Muscle of leg (tissue), 11 donors: Measurements from ENCODE around the gene GUCY2F. TPM values are rescaled to one million over a fixed set of nuclear protein-coding genes. Genes with fewer than 3 reads are reported as not detected.

ENCODE experiments used
- DNase-seq: peaks from one replicate; pipeline ENCODE4 v3.0.0; 2013
- H3K27ac ChIP-seq: one replicate; pipeline ENCODE4 v1.5.1; 2013; ENCODE audit warnings: mild to moderate bottlenecking, low read length, control low read depth
- H3K27me3 ChIP-seq: one replicate; pipeline ENCODE4 v1.6.1; 2013; ENCODE audit warnings: low read length; ENCODE audit not compliant: control insufficient read depth, insufficient read depth
- H3K36me3 ChIP-seq: one replicate; pipeline ENCODE4 v1.6.1; 2013; ENCODE audit warnings: low read length; ENCODE audit not compliant: control insufficient read depth, insufficient read depth
- H3K4me1 ChIP-seq: one replicate; pipeline ENCODE4 v1.6.1; 2013; ENCODE audit warnings: low read length; ENCODE audit not compliant: control insufficient read depth, insufficient read depth
- H3K4me3 ChIP-seq: one replicate; pipeline ENCODE4 v1.5.1; 2013; ENCODE audit warnings: low read length, control low read depth
- H3K9me3 ChIP-seq: replicated peaks from 2 replicates; pipeline ENCODE4 v1.6.1; 2013; ENCODE audit warnings: low read depth, low read length; ENCODE audit not compliant: control insufficient read depth
- WGBS: methylation state at CpG from one replicate; pipeline ENCODE4 v1.1.5; 2013; ENCODE audit warnings: missing lambda C conversion rate; ENCODE audit not compliant: insufficient coverage; 5-methylcytosine and 5-hydroxymethylcytosine counted together
- polyA plus RNA-seq, 8 donors: library from polyadenylated mRNA; unstranded; fragments of 120-200 nt; gene quantifications; one replicate each; pipeline versions ENCODE4 v1.2.1 to v1.2.3, GENCODE V29; 2013; ENCODE audit warnings: inconsistent platforms in 1 of 8, low replicate concordance in 1 of 8; ENCODE audit not compliant: insufficient read length in 8 of 8, insufficient read depth in 1 of 8
- total RNA-seq: library from RNA; stranded (reverse); fragments of 120-200 nt; gene quantifications from one replicate; pipeline ENCODE4 v1.2.4, GENCODE V29; 2013

GUCY2F gene
- total and polyA plus RNA-seq, 9 donors = not detected

DNA sequence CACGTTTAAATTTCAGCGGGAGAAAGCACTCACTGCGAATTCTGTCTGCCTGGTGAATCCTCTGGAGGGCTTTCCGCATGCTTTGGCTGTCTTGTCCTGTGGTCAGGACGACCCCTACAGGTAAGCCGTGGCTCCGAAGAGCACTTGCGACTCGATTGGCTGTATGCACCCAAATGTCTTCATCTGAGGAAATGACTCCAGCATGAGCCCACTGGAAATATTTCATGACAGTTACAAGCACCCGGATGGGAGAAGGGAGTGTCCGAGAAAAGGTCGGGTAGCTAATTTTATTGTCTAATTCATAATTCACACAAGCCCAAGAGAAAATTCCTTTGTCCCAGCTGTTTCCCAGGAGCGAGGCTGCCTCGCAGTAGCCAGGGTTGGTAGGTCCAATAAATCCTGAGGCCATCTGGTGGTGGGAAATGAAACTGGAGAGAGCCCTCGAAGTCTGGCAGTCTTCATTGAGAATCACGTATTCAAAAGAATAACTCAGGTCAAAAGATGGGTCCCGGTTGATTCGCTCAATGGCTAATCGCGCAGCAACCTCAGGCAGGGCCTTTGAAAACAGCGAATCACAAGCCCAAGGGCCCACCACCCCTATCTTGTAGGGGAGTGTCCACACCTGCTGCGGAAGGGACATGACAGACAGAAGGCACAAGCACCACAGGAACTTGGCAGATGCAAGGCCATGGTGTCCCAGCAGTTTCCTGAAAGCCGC, 6.6 kb downstream of the GUCY2F start:
- Histone ChIP-seq H3K27ac (no peak overlapping the region), H3K36me3 (no peaks in the 10 kb centered on the region), H3K4me3 (no peak overlapping the region), H3K27me3 (peaks cover 25% of the 10 kb centered on the region), H3K9me3 (no peaks in the 10 kb centered on the region), H3K4me1 (no peaks in the 10 kb centered on the region)
- WGBS = 31% methylated on average over 12 of the region's 23 CpGs
- DNase-seq = peak; percentile 65

DNA sequence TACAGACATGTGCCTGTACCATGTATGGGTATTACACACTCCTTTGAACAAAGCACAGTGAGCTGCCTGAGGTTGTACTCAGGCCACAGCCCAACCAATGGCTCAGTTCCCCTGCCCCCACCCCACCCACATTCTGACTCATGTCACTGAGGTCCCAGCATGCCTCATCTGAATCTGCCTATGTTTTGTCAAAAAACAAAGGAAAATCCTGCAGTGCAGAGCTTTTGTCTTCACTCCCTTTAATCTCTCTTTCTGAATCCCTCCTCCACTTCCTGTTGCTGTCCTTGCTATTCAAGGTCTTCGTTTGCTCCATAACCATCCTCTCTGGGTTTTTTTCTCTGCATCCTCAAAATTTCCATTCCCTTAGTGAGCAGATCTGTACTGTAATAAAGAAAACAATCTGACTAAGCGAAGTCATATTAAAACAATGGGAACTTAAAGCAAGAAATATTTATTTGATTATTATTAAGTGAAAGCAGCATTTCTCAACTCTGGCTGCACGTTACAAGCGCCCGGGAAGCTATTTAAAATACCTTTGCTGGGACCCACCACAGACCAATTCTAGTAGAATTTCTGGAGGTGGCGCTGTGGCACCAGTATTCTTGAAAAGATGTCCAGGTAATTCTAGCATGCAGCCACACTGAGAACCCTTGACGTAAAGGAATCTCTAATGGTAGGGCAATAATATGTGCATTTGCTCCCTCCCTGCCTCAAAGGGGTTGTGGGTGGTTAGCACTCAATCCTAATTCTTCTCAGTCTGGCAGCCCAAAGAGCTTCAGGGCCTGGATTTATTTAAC, 8.7 kb downstream of the GUCY2F start:
- H3K9me3 ChIP-seq = no peaks in the 10 kb centered on the region
- H3K27me3 ChIP-seq = peaks cover 30% of the 10 kb centered on the region
- WGBS = no CpG with 5 or more reads among the region's 7 CpGs
- H3K4me3 ChIP-seq = no peak overlapping the region
- H3K36me3 ChIP-seq = no peaks in the 10 kb centered on the region
- DNase-seq = no peak
- H3K27ac ChIP-seq = no peak overlapping the region
- H3K4me1 ChIP-seq = no peaks in the 10 kb centered on the region

DNA sequence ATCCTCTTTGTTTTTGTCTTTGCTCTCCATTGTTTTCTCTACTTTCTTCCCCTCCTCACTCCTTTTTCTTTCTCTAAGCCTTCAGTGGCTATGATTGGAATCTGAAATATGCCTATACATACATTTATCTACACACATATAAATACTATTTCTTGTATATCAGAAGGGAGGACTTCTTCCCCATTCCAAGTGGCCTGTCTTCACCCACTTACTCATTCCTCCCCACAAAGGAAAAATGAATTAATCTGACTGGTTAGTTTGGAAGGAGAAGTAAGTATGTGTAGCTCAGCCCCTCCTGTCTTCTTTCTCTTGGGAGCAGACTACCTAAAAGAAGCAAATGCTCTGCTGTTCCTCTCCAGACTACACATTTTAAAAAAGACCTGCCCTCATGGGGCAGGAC, 17.7 kb downstream of the GUCY2F start:
- H3K9me3 ChIP-seq = no peaks in the 10 kb centered on the region
- H3K4me1 ChIP-seq = no peaks in the 10 kb centered on the region
- H3K27me3 ChIP-seq = peaks cover 5% of the 10 kb centered on the region
- H3K36me3 ChIP-seq = no peaks in the 10 kb centered on the region
- no peak for DNase-seq
- no peak overlapping the region for H3K4me3 ChIP-seq
- H3K27ac ChIP-seq = no peak overlapping the region

DNA sequence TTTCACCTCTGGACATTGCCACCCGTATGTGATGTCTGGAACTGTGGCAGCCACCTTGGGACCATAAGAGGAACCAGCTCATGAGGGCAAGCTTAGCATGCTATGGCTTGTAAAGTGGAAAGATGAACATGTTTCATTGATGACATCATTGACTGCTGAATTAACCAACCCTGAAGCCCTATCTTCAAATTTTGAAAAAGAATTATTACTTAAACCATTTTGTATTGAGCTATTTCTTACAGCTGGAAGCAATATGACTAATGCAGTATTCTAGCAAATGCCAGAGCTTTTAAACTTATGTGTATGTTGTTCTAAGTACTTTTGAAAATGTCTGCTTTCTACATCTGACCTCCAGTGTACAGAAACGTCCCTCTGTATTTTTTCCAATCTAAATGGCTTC, 18.1 kb downstream of the GUCY2F start:
- Histone ChIP-seq H3K36me3 (no peaks in the 10 kb centered on the region), H3K4me3 (no peak overlapping the region), H3K4me1 (no peaks in the 10 kb centered on the region), H3K27me3 (peaks cover 5% of the 10 kb centered on the region), H3K9me3 (no peaks in the 10 kb centered on the region), H3K27ac (no peak overlapping the region)
- DNase-seq = no peak
- WGBS = no CpG with 5 or more reads among the region's 2 CpGs

DNA sequence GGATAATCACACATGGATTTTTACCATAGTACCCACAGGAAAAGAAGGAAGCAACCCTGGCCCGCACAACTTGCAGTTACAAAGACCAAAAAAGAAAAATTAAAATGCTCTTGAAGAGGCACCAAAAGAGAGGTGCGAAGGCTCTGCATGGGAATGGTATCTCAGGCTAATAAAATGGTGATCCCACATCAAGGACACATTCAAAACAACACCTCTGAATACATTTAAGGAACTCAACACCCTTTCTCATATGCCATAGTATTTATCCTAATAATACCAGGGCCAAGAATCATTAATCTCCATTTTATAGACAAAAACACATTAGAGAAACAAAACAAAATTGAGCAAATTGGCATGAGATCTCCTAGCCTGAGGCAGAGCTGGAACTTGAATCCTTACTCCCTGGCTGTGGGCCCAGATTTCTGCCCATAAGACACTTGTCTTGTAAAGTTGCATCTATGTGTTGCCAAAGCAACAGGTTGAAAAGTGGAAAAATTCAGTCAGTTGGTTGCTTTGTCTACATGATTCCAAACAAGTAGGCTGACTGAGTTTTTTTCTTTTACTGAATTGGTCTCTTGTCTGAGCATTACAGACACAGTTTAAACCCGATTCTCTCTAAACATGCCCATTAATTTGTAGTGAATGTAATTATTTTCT, 33.5 kb downstream of the GUCY2F start:
- peak; percentile 62 for DNase-seq
- no CpG with 5 or more reads among the region's 3 CpGs for whole genome bisulfite sequencing
- no peaks in the 10 kb centered on the region for H3K9me3 ChIP-seq

DNA sequence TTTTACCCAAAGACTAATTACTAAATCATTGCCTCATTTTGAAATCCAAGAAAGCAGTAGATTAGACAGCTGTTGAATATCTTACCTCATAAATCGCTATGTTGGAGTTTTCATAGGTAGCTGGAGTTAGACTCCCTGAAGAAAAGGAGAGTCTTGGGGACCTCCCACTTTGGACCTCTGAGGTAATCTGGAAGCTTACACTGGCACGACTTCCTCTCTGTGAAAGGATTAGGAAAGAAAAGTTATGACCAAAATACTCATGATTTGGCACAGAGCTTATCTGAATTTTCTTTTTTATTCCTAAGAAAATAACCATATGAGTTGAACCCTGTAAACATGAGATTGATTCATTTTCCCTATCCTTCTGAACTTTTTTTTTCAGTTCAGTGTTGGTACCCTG, 40.6 kb downstream of the GUCY2F start:
- H3K4me3 ChIP-seq = no peak overlapping the region
- H3K9me3 ChIP-seq = no peaks in the 10 kb centered on the region
- no peaks in the 10 kb centered on the region for H3K36me3 ChIP-seq
- no peaks in the 10 kb centered on the region for H3K4me1 ChIP-seq
- DNase-seq = no peak
- no peak overlapping the region for H3K27ac ChIP-seq
- H3K27me3 ChIP-seq = peaks cover 3% of the 10 kb centered on the region
- WGBS = no CpG with 5 or more reads among the region's 2 CpGs

More for the DNA sequence above, 33.5 kb downstream of the GUCY2F start:
- Histone ChIP-seq H3K4me3 (no peak overlapping the region), H3K4me1 (no peaks in the 10 kb centered on the region), H3K27ac (no peak overlapping the region), H3K27me3 (peaks cover 3% of the 10 kb centered on the region), H3K36me3 (no peaks in the 10 kb centered on the region)

DNA sequence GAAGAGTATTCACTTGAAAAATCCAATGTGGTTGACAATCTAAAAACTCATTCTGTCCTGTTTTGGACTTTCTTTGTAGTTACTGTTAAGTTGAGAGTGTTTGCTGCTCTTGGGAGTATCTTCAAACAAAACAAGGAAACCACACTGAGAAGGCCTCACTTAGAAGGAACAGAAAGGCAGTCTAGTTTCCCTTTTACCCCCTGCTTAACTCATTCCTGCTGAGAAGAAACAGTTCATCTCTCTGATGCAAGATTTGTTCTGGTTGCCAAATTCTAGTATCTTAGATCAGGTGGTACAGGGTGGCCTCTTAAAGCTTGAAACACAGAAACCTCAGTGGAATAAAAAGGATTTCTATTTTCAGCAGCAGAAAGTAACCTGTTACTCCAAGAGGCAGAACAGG, 41.4 kb downstream of the GUCY2F start:
- Histone ChIP-seq H3K4me1 (no peaks in the 10 kb centered on the region), H3K36me3 (no peaks in the 10 kb centered on the region), H3K4me3 (no peak overlapping the region), H3K27ac (no peak overlapping the region), H3K9me3 (no peaks in the 10 kb centered on the region), H3K27me3 (peaks cover 3% of the 10 kb centered on the region)
- no peak for DNase-seq

DNA sequence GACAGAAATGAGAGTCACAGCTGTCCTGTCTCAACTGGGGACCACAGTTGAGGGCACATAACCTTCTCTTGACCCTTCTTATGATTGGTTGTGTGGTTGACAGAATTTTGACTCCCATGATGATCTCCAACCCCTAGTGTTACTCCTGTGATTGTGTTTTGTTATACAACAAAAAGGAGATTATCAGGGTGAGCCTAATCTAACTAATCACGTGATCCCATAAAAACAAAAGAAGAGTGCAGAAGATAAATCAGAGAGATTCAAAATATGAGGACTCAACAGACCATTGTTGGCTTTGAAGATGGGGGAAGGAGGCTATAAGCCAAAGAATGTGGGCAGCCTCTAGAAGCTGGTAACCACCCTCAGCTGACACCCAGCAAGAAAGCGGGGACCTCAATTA, 72.7 kb downstream of the GUCY2F start:
- DNase-seq = no peak
- no peaks in the 10 kb centered on the region for H3K4me1 ChIP-seq
- no CpG with 5 or more reads among the region's 2 CpGs for WGBS
- H3K4me3 ChIP-seq = no peak overlapping the region
- H3K36me3 ChIP-seq = no peaks in the 10 kb centered on the region
- no peak overlapping the region for H3K27ac ChIP-seq
- H3K27me3 ChIP-seq = no peaks in the 10 kb centered on the region
- H3K9me3 ChIP-seq = no peaks in the 10 kb centered on the region

DNA sequence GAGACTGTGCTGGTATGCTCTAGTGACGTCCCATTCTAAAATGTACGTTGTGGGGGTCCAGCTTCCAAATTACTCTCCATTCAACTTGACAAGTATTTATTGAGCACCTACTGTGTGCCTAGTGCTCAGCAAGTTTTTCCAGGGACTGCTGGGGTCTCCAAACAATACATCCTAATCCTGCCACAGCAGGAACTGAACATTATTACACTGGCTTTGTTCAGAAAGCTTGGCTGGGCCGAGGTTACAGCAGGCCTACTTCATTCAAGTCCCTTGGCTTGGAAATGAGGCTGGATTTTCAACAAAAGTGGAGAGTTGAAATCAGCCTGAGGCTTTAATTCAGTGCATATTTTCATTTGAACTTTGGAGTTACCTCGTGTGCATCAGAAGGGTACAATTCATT, 78.0 kb downstream of the GUCY2F start:
- WGBS = 59% methylated on average over 4 of the region's 4 CpGs
- Histone ChIP-seq H3K36me3 (no peaks in the 10 kb centered on the region), H3K4me3 (no peak overlapping the region), H3K27ac (no peak overlapping the region), H3K9me3 (no peaks in the 10 kb centered on the region), H3K4me1 (no peaks in the 10 kb centered on the region), H3K27me3 (peaks cover 7% of the 10 kb centered on the region)
- no peak for DNase-seq

DNA sequence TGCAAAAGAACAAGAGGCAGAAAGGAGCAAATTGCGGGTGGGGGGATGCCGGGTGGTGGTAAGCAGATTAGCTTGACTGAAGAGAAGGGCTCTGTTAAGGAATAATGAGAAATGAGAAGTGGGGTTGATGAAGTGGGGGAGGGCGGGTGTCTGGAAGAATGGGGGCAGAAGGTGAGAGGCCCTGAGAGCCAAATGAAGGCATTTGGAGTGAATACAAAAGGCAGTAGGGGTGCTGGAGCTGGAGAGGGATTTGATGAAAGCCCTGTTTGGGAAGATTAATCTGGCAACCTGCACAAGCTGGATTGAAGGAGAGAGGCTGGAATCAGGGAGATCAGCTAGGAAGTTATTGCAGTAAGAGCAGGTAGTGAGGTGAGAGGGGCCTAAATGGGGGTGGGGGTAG, 82.1 kb downstream of the GUCY2F start:
- no peaks in the 10 kb centered on the region for H3K9me3 ChIP-seq
- 65% methylated on average over 3 of the region's 3 CpGs for WGBS
- peaks cover 26% of the 10 kb centered on the region for H3K27me3 ChIP-seq
- H3K27ac ChIP-seq = no peak overlapping the region
- H3K36me3 ChIP-seq = no peaks in the 10 kb centered on the region
- H3K4me3 ChIP-seq = no peak overlapping the region
- no peaks in the 10 kb centered on the region for H3K4me1 ChIP-seq
- no peak for DNase-seq
